ENCODE results near the gene MVB12B.

DNA sequence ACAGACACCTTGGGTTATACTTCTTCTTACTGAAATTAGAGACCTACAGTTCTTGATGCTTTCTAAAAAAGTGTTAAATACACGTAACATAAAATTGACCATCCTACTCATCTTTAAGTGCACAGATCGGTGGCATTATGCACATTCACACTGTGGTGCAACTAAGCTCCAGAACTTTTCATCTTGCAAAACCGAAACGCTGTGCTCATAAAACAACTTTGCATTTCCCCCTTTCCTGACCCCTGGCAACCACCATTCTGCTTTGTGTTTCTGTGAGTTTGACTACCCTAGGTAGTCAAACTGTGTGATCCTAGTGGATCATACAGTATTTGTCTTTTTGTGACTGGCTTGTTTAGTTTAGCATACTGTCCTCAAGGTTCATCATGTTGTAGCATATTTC, 3.9 kb downstream of the MVB12B start:
- TF ChIP-seq CTCF (IDR thresholded peaks at IDR 0.05) (no peak), POLR2AphosphoS5 (IDR thresholded peaks at IDR 0.05; ENCODE audit: insufficient read depth in 1 of 2, low read depth in 1 of 2) (no peak)

Measured in vagina (tissue), 2 donors.